GM23338 (cell line): ENCODE measurements around the gene CES1. TPM values are rescaled to one million over a fixed set of nuclear protein-coding genes. Genes with fewer than 3 reads are reported as not detected.

Experiments
- ATAC-seq: fragments of 200-7000 bp; cut with Tn5 transposase; 3 replicates; pipeline ENCODE4 v1.9.1; 2020
- DNase-seq: peaks from one replicate; pipeline ENCODE4 v3.0.0-alpha.2; 2015; ENCODE audit warnings: low spot score
- H2AFZ ChIP-seq: fragments of 200-600 bp; sonication (generic); 2 replicates; pipeline ENCODE4 v1.8.0; 2016; ENCODE audit warnings: antibody characterized with exemption, mild to moderate bottlenecking, moderate library complexity
- H3F3A ChIP-seq: fragments of 200-600 bp; sonication (generic); replicated peaks from 2 replicates; pipeline ENCODE4 v1.8.0; 2017; ENCODE audit warnings: antibody characterized with exemption, mixed run types, low read depth
- H3K27ac ChIP-seq: fragments of 200-600 bp; sonication (generic); 2 replicates; pipeline ENCODE4 v1.6.1; 2016; ENCODE audit warnings: low read depth
- H3K27me3 ChIP-seq: fragments of 200-600 bp; sonication (generic); 2 replicates; pipeline ENCODE4 v1.8.0; 2016; ENCODE audit warnings: mild to moderate bottlenecking, mixed run types, moderate library complexity; ENCODE audit not compliant: insufficient read depth
- H3K36me3 ChIP-seq: fragments of 200-600 bp; sonication (generic); 2 replicates; pipeline ENCODE4 v1.8.0; 2016; ENCODE audit warnings: mild to moderate bottlenecking; ENCODE audit not compliant: insufficient read depth
- H3K4me1 ChIP-seq: fragments of 200-600 bp; sonication (generic); 2 replicates; pipeline ENCODE4 v1.8.0; 2016; ENCODE audit warnings: mild to moderate bottlenecking, moderate library complexity; ENCODE audit not compliant: insufficient read depth
- H3K4me2 ChIP-seq: fragments of 200-600 bp; sonication (generic); 2 replicates; pipeline ENCODE4 v1.7.1; 2017; ENCODE audit warnings: mixed run types
- H3K4me3 ChIP-seq: fragments of 200-600 bp; sonication (generic); 2 replicates; pipeline ENCODE4 v1.6.1; 2016; ENCODE audit warnings: mixed run types
- H3K79me2 ChIP-seq: fragments of 200-600 bp; sonication (generic); replicated peaks from 2 replicates; pipeline ENCODE4 v1.8.0; 2017; ENCODE audit warnings: mild to moderate bottlenecking; ENCODE audit not compliant: insufficient read depth
- H3K9me2 ChIP-seq: fragments of 200-600 bp; sonication (generic); 2 replicates; pipeline ENCODE4 v1.8.0; 2017; ENCODE audit not compliant: insufficient read depth
- H4K20me1 ChIP-seq: fragments of 200-600 bp; sonication (generic); replicated peaks from 2 replicates; pipeline ENCODE4 v1.8.0; 2017; ENCODE audit warnings: mild to moderate bottlenecking; ENCODE audit not compliant: insufficient read depth
- H3K27ac Mint-ChIP-seq: 2 replicates; pipeline ENCODE4 v1.8.0; 2020; ENCODE audit warnings: inconsistent platforms, mild to moderate bottlenecking, moderate library complexity, mixed read lengths
- H3K27me3 Mint-ChIP-seq: 3 replicates; pipeline ENCODE4 v1.8.0; 2022; ENCODE audit warnings: low read depth, mild to moderate bottlenecking, moderate library complexity, mixed read lengths, inconsistent platforms; ENCODE audit not compliant: insufficient read depth, poor library complexity
- H3K36me3 Mint-ChIP-seq: 3 replicates; pipeline ENCODE4 v1.8.0; 2021; ENCODE audit warnings: low read depth, mild to moderate bottlenecking, inconsistent platforms, moderate library complexity, mixed read lengths
- H3K4me1 Mint-ChIP-seq: 3 replicates; pipeline ENCODE4 v1.8.0; 2020; ENCODE audit warnings: mild to moderate bottlenecking, inconsistent platforms, mixed read lengths
- H3K4me3 Mint-ChIP-seq: 3 replicates; pipeline ENCODE4 v1.8.0; 2021; ENCODE audit warnings: moderate library complexity, mild to moderate bottlenecking, inconsistent platforms, mixed read lengths
- H3K9me3 Mint-ChIP-seq: 3 replicates; pipeline ENCODE4 v1.8.0; 2020; ENCODE audit warnings: moderate library complexity, mild to moderate bottlenecking, inconsistent platforms, mixed read lengths
- CREB1 ChIP-seq: fragments of 250-450 bp; sonication (Bioruptor Pico); IDR thresholded peaks from 2 replicates; pipeline ENCODE4 v1.5.0; 2020; ENCODE audit warnings: low read depth, mild to moderate bottlenecking, moderate library complexity
- CTCF ChIP-seq, 2 experiments: fragments of 200-600 bp in 1 of 2; sonication (generic) in 1 of 2; conservative IDR thresholded peaks; 2 replicates each; pipeline versions ENCODE4 v1.5.1 to v1.6.1; 2016 to 2017; ENCODE audit warnings: antibody characterized with exemption in 2 of 2, low read depth in 2 of 2, mild to moderate bottlenecking in 2 of 2, moderate library complexity in 1 of 2
- EZH2phosphoT487 ChIP-seq: fragments of 200-600 bp; sonication (generic); IDR thresholded peaks from one replicate; pipeline ENCODE4 v1.8.1; 2018; ENCODE audit warnings: antibody characterized with exemption; ENCODE audit not compliant: unreplicated experiment
- JUNB ChIP-seq: IDR thresholded peaks from one replicate; pipeline ENCODE4 v1.6.1; 2016; ENCODE audit warnings: antibody characterized with exemption; ENCODE audit not compliant: unreplicated experiment
- POLR2AphosphoS5 ChIP-seq: IDR thresholded peaks from 2 replicates; pipeline ENCODE4 v1.6.1; 2016; ENCODE audit warnings: antibody characterized with exemption, low read depth
- REST ChIP-seq: IDR thresholded peaks from one replicate; pipeline ENCODE4 v1.6.1; 2018; ENCODE audit warnings: antibody characterized with exemption; ENCODE audit not compliant: unreplicated experiment
- STAT1 ChIP-seq: IDR thresholded peaks from one replicate; pipeline ENCODE4 v1.6.1; 2016; ENCODE audit warnings: antibody characterized with exemption; ENCODE audit not compliant: unreplicated experiment
- ZNF114 ChIP-seq: fragments of 250-450 bp; sonication (Bioruptor Pico); IDR thresholded peaks from 2 replicates; pipeline ENCODE4 v1.5.0; 2020; ENCODE audit warnings: mild to moderate bottlenecking, moderate library complexity
- ZNF331 ChIP-seq: fragments of 250-450 bp; sonication (Bioruptor Pico); IDR thresholded peaks from 2 replicates; pipeline ENCODE4 v1.5.0; 2020; ENCODE audit warnings: low read depth, mild to moderate bottlenecking, moderate library complexity
- polyA plus RNA-seq: library from polyadenylated mRNA; unstranded; fragments of >200 nt; fragmentation: Nextera tagmentation; extraction: Ambion mirVana; gene quantifications from 2 replicates; pipeline ENCODE4 v1.2.1, GENCODE V29; 2016
- total RNA-seq: library from RNA; depleted of rRNA; stranded (reverse); fragments of >200 nt; shearing (Covaris generic); gene quantifications from 2 replicates; pipeline ENCODE4 v1.2.3, GENCODE V29; 2014

Gene CES1
- total and polyA plus RNA-seq, 2 experiments from 2014 or later = 1.5 TPM; not detected in 1

- Histone ChIP-seq H4K20me1 (no peaks in the 10 kb centered on the region), H3K9me2 (no peaks in the 10 kb centered on the region), H3K79me2 (no peaks in the 10 kb centered on the region), H3K36me3 (no peaks in the 10 kb centered on the region), H3F3A (no peaks in the 10 kb centered on the region), H3K4me2 (no peak overlapping the region), H3K4me3 (no peak overlapping the region), H3K27me3 (no peaks in the 10 kb centered on the region), H3K27ac (no peak overlapping the region), H3K4me1 (no peaks in the 10 kb centered on the region), H2AFZ (no peak overlapping the region)
- Mint-ChIP-seq H3K4me1 (0 out of 3 replicates have a peak, but pooled peaks cover 9% of the 10 kb centered on the region), H3K4me3 (no peak overlapping the region), H3K27me3 (peaks cover 2% of the 10 kb centered on the region), H3K9me3 (no peaks in the 10 kb centered on the region; the same call in 2 of the 3 replicates), H3K36me3 (no peaks in the 10 kb centered on the region), H3K27ac (no peak overlapping the region)
- DNase-seq = peak; percentile 2
- peak; percentile 23 for ATAC-seq
- TF ChIP-seq CTCF (conservative IDR thresholded peaks at IDR 0.05; ENCODE audit: low read depth in 2 of 2) = 0 out of 4 replicates have a peak, but pooled peaks of 1 of the 2 experiments have one; percentile 6
- no peak for TF ChIP-seq ZNF114 (CRISPR knock-in tag)
These were observed 497 bp downstream of the CES1 start for GRCh38 chr16:55832425-55832772.

- no peak overlapping the region for H3K4me2 ChIP-seq
- no peaks in the 10 kb centered on the region for H4K20me1 ChIP-seq
- no peak for ATAC-seq
- H3K79me2 ChIP-seq = no peaks in the 10 kb centered on the region
- H3K36me3 Mint-ChIP-seq = no peaks in the 10 kb centered on the region
- no peaks in the 10 kb centered on the region for H3K9me2 ChIP-seq
- H3K4me3 ChIP-seq = no peak overlapping the region
- H3K36me3 ChIP-seq = no peaks in the 10 kb centered on the region
- DNase-seq = no peak
- no peaks in the 10 kb centered on the region for H3K4me1 ChIP-seq
- no peak overlapping the region for H2AFZ ChIP-seq
- no peak overlapping the region for H3K27ac ChIP-seq
- no peaks in the 10 kb centered on the region; the same call in 2 of the 3 replicates for H3K9me3 Mint-ChIP-seq
- H3K27me3 ChIP-seq = no peaks in the 10 kb centered on the region
- H3K4me1 Mint-ChIP-seq = 0 out of 3 replicates have a peak, but pooled peaks cover 7% of the 10 kb centered on the region
- no peaks in the 10 kb centered on the region for H3F3A ChIP-seq
- H3K4me3 Mint-ChIP-seq = no peak overlapping the region
- H3K27ac Mint-ChIP-seq = no peak overlapping the region
- H3K27me3 Mint-ChIP-seq = peaks cover 2% of the 10 kb centered on the region
- TF ChIP-seq CREB1 (CRISPR knock-in tag) (no peak), ZNF114 (CRISPR knock-in tag) (no peak), REST (no peak), ZNF331 (CRISPR knock-in tag) (no peak), EZH2phosphoT487 (no peak), STAT1 (no peak), POLR2AphosphoS5 (no peak), CTCF (conservative IDR thresholded peaks at IDR 0.05; ENCODE audit: low read depth in 2 of 2) (no peak), JUNB (no peak)
These were observed 2.1 kb downstream of the CES1 start for GRCh38 chr16:55830658-55831294.
